IMR-90 (cell line): ENCODE measurements around the gene SEC16A. TPM values are rescaled to one million over a fixed set of nuclear protein-coding genes. Genes with fewer than 3 reads are reported as not detected.

Experiments used
- ATAC-seq: fragments of 200-7000 bp; cut with Tn5 transposase; 2 replicates; pipeline ENCODE4 v1.9.1; 2020; ENCODE audit warnings: low read depth, mild to moderate bottlenecking, moderate library complexity
- BruUV-seq: library from RNA; stranded (reverse); fragments of 400-500 nt; replicated peaks from 2 replicates; lab custom pipeline; 2021; lab: Mats Ljungman, UMichigan
- CTCF ChIA-PET: fragments of 300-600 bp; formaldehyde crosslinking; extraction: SDS; loops from one replicate; lab custom pipeline; 2021; ENCODE audit warnings: antibody characterized with exemption; lab: Yijun Ruan, JAX
- POLR2A ChIA-PET: fragments of 300-600 bp; sonication (Branson Sonifier 250); formaldehyde crosslinking; loops from one replicate; lab custom pipeline; 2022; ENCODE audit warnings: antibody characterized with exemption; ENCODE audit not compliant: unreplicated experiment; lab: Charles Lee
- DNase-seq: peaks from one replicate; pipeline ENCODE4 v3.0.0; 2013
- H2AFZ ChIP-seq: replicated peaks from 2 replicates; pipeline ENCODE3; 2013; ENCODE audit warnings: low read length, mild to moderate bottlenecking; ENCODE audit not compliant: poor library complexity
- H2AK5ac ChIP-seq: 2 replicates; pipeline ENCODE4 v1.6.1; 2013; ENCODE audit warnings: low read depth, low read length, inconsistent platforms
- H2AK9ac ChIP-seq: replicated peaks from 2 replicates; pipeline ENCODE3; 2013; ENCODE audit warnings: mild to moderate bottlenecking, low read depth, low read length, moderate library complexity; ENCODE audit not compliant: poor library complexity
- H2BK120ac ChIP-seq: 2 replicates; pipeline ENCODE4 v1.6.1; 2013; ENCODE audit warnings: low read depth, low read length, inconsistent platforms
- H2BK15ac ChIP-seq: 3 replicates; pipeline ENCODE4 v1.6.1; 2013; ENCODE audit warnings: low read depth, low read length, inconsistent platforms
- H2BK20ac ChIP-seq: 2 replicates; pipeline ENCODE4 v1.6.1; 2013; ENCODE audit warnings: low read depth, mild to moderate bottlenecking, inconsistent platforms, low read length, moderate library complexity
- H2BK5ac ChIP-seq: 2 replicates; pipeline ENCODE4 v1.6.1; 2013; ENCODE audit warnings: mild to moderate bottlenecking, low read depth, low read length, inconsistent platforms; ENCODE audit not compliant: poor library complexity, severe bottlenecking
- H3K14ac ChIP-seq: replicated peaks from 2 replicates; pipeline ENCODE4 v1.6.1; 2013; ENCODE audit warnings: low read depth, low read length, inconsistent platforms
- H3K18ac ChIP-seq: 2 replicates; pipeline ENCODE4 v1.6.1; 2013; ENCODE audit warnings: low read depth, low read length, control low read depth
- H3K23ac ChIP-seq: 2 replicates; pipeline ENCODE4 v1.6.1; 2013; ENCODE audit warnings: low read depth, low read length, inconsistent platforms
- H3K27ac ChIP-seq: 2 replicates; pipeline ENCODE4 v1.5.1; 2013; ENCODE audit warnings: mild to moderate bottlenecking, control low read depth, low read length; ENCODE audit not compliant: insufficient read depth
- H3K27me3 ChIP-seq: 2 replicates; pipeline ENCODE4 v1.6.1; 2013; ENCODE audit warnings: low read length; ENCODE audit not compliant: control insufficient read depth, insufficient read depth
- H3K36me3 ChIP-seq: 2 replicates; pipeline ENCODE4 v1.6.1; 2013; ENCODE audit warnings: low read length, mixed read lengths; ENCODE audit not compliant: control insufficient read depth, insufficient read depth
- H3K4ac ChIP-seq: 2 replicates; pipeline ENCODE4 v1.6.1; 2013; ENCODE audit warnings: low read depth, low read length, inconsistent platforms
- H3K4me1 ChIP-seq: 2 replicates; pipeline ENCODE4 v1.6.1; 2013; ENCODE audit warnings: low read length, mixed read lengths; ENCODE audit not compliant: control insufficient read depth, insufficient read depth
- H3K4me2 ChIP-seq: 2 replicates; pipeline ENCODE4 v1.6.1; 2013; ENCODE audit warnings: low read depth, mild to moderate bottlenecking, control low read depth, low read length, moderate library complexity
- H3K4me3 ChIP-seq: 2 replicates; pipeline ENCODE4 v1.5.1; 2013; ENCODE audit warnings: low read depth, mild to moderate bottlenecking, control low read depth, low read length, moderate library complexity; ENCODE audit not compliant: insufficient read depth
- H3K56ac ChIP-seq: 2 replicates; pipeline ENCODE4 v1.6.1; 2013; ENCODE audit warnings: low read length, inconsistent platforms; ENCODE audit not compliant: insufficient read depth; ENCODE audit errors: extremely low read depth
- H3K79me1 ChIP-seq, 2 experiments: 2 replicates each; pipeline ENCODE4 v1.6.1; 2013; ENCODE audit warnings: low read length in 2 of 2, inconsistent platforms in 1 of 2, low read depth in 1 of 2
- H3K9ac ChIP-seq: 2 replicates; pipeline ENCODE4 v1.6.1; 2013; ENCODE audit warnings: low read depth, low read length, control low read depth
- H3K9me1 ChIP-seq: 2 replicates; pipeline ENCODE4 v1.6.1; 2013; ENCODE audit warnings: low read length, inconsistent platforms; ENCODE audit not compliant: insufficient read depth
- H3K9me3 ChIP-seq: 2 replicates; pipeline ENCODE4 v1.6.1; 2013; ENCODE audit warnings: low read length; ENCODE audit not compliant: control insufficient read depth, insufficient read depth
- H4K20me1 ChIP-seq: 2 replicates; pipeline ENCODE4 v1.6.1; 2013; ENCODE audit warnings: low read length, inconsistent platforms; ENCODE audit not compliant: insufficient read depth
- H4K5ac ChIP-seq: 2 replicates; pipeline ENCODE4 v1.6.1; 2013; ENCODE audit warnings: mild to moderate bottlenecking, low read depth, low read length, control low read depth
- H4K8ac ChIP-seq, 2 experiments: 2 replicates each; pipeline ENCODE4 v1.6.1; 2013; ENCODE audit warnings: low read depth in 2 of 2, low read length in 2 of 2, control low read depth in 1 of 2, inconsistent platforms in 1 of 2
- H4K91ac ChIP-seq: 2 replicates; pipeline ENCODE4 v1.6.1; 2013; ENCODE audit warnings: low read depth, low read length, inconsistent platforms; ENCODE audit not compliant: insufficient read depth
- BHLHE40 ChIP-seq: fragments of 150-350 bp; IDR thresholded peaks from 2 replicates; pipeline ENCODE4 v1.6.1; 2016; ENCODE audit warnings: mild to moderate bottlenecking, low read depth, low read length
- CEBPB ChIP-seq: IDR thresholded peaks from 2 replicates; pipeline ENCODE4 v1.6.1; 2012; ENCODE audit warnings: low read depth, low read length, improper control_type of control experiment
- CHD1 ChIP-seq: IDR thresholded peaks from 2 replicates; pipeline ENCODE4 v1.6.1; 2012; ENCODE audit warnings: low read depth, low read length, improper control_type of control experiment
- ELK1 ChIP-seq: fragments of 150-350 bp; IDR thresholded peaks from 2 replicates; pipeline ENCODE4 v1.6.1; 2016; ENCODE audit warnings: low read depth, mild to moderate bottlenecking, low read length, moderate library complexity, borderline replicate concordance
- FOS ChIP-seq: fragments of 150-350 bp; IDR thresholded peaks from 2 replicates; pipeline ENCODE4 v1.6.1; 2016; ENCODE audit warnings: low read depth, low read length
- MAFK ChIP-seq: IDR thresholded peaks from 2 replicates; pipeline ENCODE4 v1.6.1; 2012; ENCODE audit warnings: low read depth, low read length, improper control_type of control experiment
- MAZ ChIP-seq: IDR thresholded peaks from 2 replicates; pipeline ENCODE4 v1.6.1; 2012; ENCODE audit warnings: low read depth, mild to moderate bottlenecking, low read length, improper control_type of control experiment, moderate library complexity, borderline replicate concordance
- NFE2L2 ChIP-seq: fragments of 150-350 bp; IDR thresholded peaks from 2 replicates; pipeline ENCODE4 v1.6.1; 2016; ENCODE audit warnings: low read depth, mild to moderate bottlenecking, low read length
- POLR2A ChIP-seq: IDR thresholded peaks from 2 replicates; pipeline ENCODE4 v1.6.1; 2012; ENCODE audit warnings: mild to moderate bottlenecking, low read depth, low read length
- RAD21 ChIP-seq: IDR thresholded peaks from 2 replicates; pipeline ENCODE4 v1.6.1; 2012; ENCODE audit warnings: low read length, improper control_type of control experiment
- RCOR1 ChIP-seq: IDR thresholded peaks from 2 replicates; pipeline ENCODE4 v1.6.1; 2012; ENCODE audit warnings: mild to moderate bottlenecking, low read length, improper control_type of control experiment; ENCODE audit not compliant: insufficient replicate concordance
- RFX5 ChIP-seq: IDR thresholded peaks from 2 replicates; pipeline ENCODE4 v1.8.0; 2012; ENCODE audit warnings: low read depth, mild to moderate bottlenecking, low read length, moderate library complexity
- SMC3 ChIP-seq: fragments of 150-350 bp; IDR thresholded peaks from 2 replicates; pipeline ENCODE4 v1.6.1; 2016; ENCODE audit warnings: low read depth, mild to moderate bottlenecking, antibody characterized with exemption, low read length, moderate library complexity
- USF2 ChIP-seq: fragments of 150-350 bp; IDR thresholded peaks from 2 replicates; pipeline ENCODE4 v1.6.1; 2017; ENCODE audit warnings: mild to moderate bottlenecking, antibody characterized with exemption, low read length, low read depth
- WGBS, 2 experiments: methylation state at CpG; one replicate each; pipeline versions ENCODE4 v1.1.5 to v1.1.7; 2013; ENCODE audit warnings: missing lambda C conversion rate in 2 of 2; ENCODE audit not compliant: insufficient read length in 1 of 2; ENCODE audit errors: extremely low coverage in 2 of 2; 5-methylcytosine and 5-hydroxymethylcytosine counted together
- dilution Hi-C: fragments of 300-500 bp; cut with HindIII; formaldehyde crosslinking; loops from one replicate; pipeline ENCODE4 v1.14.3; 2018; ENCODE audit warnings: low sequenced_read_pairs; ENCODE audit not compliant: unreplicated experiment
- in situ Hi-C: fragments of 300-500 bp; cut with MboI; formaldehyde crosslinking; loops from 3 replicates; pipeline ENCODE4 v1.14.3; 2019; ENCODE audit warnings: low sequenced_read_pairs, inconsistent platforms, mixed read lengths
- intact Hi-C: fragments of 100-400 bp; cut with micrococcal nuclease; formaldehyde crosslinking; loops from 2 replicates; pipeline ENCODE4 v1.10.0; 2022
- polyA plus RNA-seq, 3 experiments: library from polyadenylated mRNA; depleted of rRNA; stranded (reverse); fragments of >200 nt; gene quantifications; 2 replicates each; pipeline ENCODE4 v1.2.3, GENCODE V29; 2012; ENCODE audit warnings: low replicate concordance in 1 of 3
- total RNA-seq: library from RNA; depleted of rRNA; stranded (reverse); fragments of >200 nt; gene quantifications from 2 replicates; pipeline ENCODE4 v1.2.3, GENCODE V29; 2012
- TF ChIP-seq, protein P1 (sequence below): conservative IDR thresholded peaks from 2 replicates; pipeline ENCODE4 v1.5.1; 2012; ENCODE audit warnings: mild to moderate bottlenecking, low read depth, low read length, improper control_type of control experiment

Gene SEC16A
- total and polyA plus RNA-seq, 2 of the 4 experiments (the other 2 are of a cell fraction), result 12.2 to 48.1 TPM

- dilution Hi-C loops, result no loop called here
- H2AK5ac ChIP-seq, result no peak overlapping the region
- no peak overlapping the region for H3K27ac ChIP-seq
- 95% methylated on average over 4 of the region's 17 CpGs; no CpG with 5 or more reads in 1 of the 2 experiments for WGBS, 2 experiments
- DNase-seq (no peak), ATAC-seq (no peak)
- in situ Hi-C loops, result no loop called here
- no peaks in the 10 kb centered on the region for H3K27me3 ChIP-seq
- H4K8ac ChIP-seq, result no peak overlapping the region
- peaks cover 0 to 5% of the 10 kb centered on the region in 2 experiments; a peak in 1 of 4 replicates for H3K79me1 ChIP-seq
- H3K36me3 ChIP-seq, result peaks cover 66% of the 10 kb centered on the region
- no peak overlapping the region for H3K23ac ChIP-seq
- H2BK20ac ChIP-seq, result no peak overlapping the region
- no peak overlapping the region for H3K4me2 ChIP-seq
- no peak overlapping the region for H3K18ac ChIP-seq
- H3K4me1 ChIP-seq, result no peaks in the 10 kb centered on the region
- H3K4me3 ChIP-seq, result no peak overlapping the region
- no peak overlapping the region for H4K5ac ChIP-seq
- no peaks in the 10 kb centered on the region for H3K9me1 ChIP-seq
- H3K9me3 ChIP-seq, result no peaks in the 10 kb centered on the region
- no peak overlapping the region for H2BK5ac ChIP-seq
- no peak overlapping the region for H3K4ac ChIP-seq
- no peak overlapping the region for H2BK120ac ChIP-seq
- no peak overlapping the region for H3K9ac ChIP-seq
- ChIA-PET POLR2A (no interaction called here), CTCF (no interaction called here)
- TSS peak; percentile 86 for BruUV-seq
- no peak overlapping the region for H2AFZ ChIP-seq
- H3K14ac ChIP-seq, result no peak overlapping the region
- H4K91ac ChIP-seq, result no peak overlapping the region
- no peak overlapping the region for H2AK9ac ChIP-seq
- H4K20me1 ChIP-seq, result no peaks in the 10 kb centered on the region; the same call in 1 of the 2 replicates
- no peak overlapping the region for H2BK15ac ChIP-seq
- TF ChIP-seq RFX5 (no peak), USF2 (no peak), RCOR1 (no peak), BHLHE40 (no peak), ELK1 (no peak), POLR2A (no peak), CHD1 (no peak), RAD21 (no peak), CEBPB (no peak), NFE2L2 (no peak), SMC3 (no peak), MAZ (no peak), MAFK (no peak), FOS (no peak)
- TF ChIP-seq, protein P1, sequence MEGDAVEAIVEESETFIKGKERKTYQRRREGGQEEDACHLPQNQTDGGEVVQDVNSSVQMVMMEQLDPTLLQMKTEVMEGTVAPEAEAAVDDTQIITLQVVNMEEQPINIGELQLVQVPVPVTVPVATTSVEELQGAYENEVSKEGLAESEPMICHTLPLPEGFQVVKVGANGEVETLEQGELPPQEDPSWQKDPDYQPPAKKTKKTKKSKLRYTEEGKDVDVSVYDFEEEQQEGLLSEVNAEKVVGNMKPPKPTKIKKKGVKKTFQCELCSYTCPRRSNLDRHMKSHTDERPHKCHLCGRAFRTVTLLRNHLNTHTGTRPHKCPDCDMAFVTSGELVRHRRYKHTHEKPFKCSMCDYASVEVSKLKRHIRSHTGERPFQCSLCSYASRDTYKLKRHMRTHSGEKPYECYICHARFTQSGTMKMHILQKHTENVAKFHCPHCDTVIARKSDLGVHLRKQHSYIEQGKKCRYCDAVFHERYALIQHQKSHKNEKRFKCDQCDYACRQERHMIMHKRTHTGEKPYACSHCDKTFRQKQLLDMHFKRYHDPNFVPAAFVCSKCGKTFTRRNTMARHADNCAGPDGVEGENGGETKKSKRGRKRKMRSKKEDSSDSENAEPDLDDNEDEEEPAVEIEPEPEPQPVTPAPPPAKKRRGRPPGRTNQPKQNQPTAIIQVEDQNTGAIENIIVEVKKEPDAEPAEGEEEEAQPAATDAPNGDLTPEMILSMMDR, result no peak
- intact Hi-C loops, result no loop called here
- no peak overlapping the region for H3K56ac ChIP-seq
These were observed 35.1 kb upstream of the SEC16A start for GRCh38 chr9:136517950-136518349.
